Adipose tissue (tissue), 3 donors: ENCODE measurements around the gene FREM2. TPM values are rescaled to one million over a fixed set of nuclear protein-coding genes. Genes with fewer than 3 reads are reported as not detected.

ENCODE experiments used
- H3K27ac ChIP-seq: one replicate; pipeline ENCODE4 v1.5.1; 2013; ENCODE audit warnings: low read depth, low read length
- WGBS, 3 donors: extraction: QIAGEN DNeasy Blood & Tissue Kit; methylation state at CpG; one replicate each; pipeline ENCODE4 v1.1.7; 2013; 5-methylcytosine and 5-hydroxymethylcytosine counted together
- polyA plus RNA-seq, 3 donors: library from polyadenylated mRNA; stranded (reverse); fragments of 200-250 nt; gene quantifications; one replicate each; pipeline ENCODE4 v1.2.3, GENCODE V29; 2013
- donor health status: healthy with polysubstance abuse.
- donor health status: Bipolar disorder and iron deficiency.
- donor health status: healthy.

Gene FREM2, protein sequence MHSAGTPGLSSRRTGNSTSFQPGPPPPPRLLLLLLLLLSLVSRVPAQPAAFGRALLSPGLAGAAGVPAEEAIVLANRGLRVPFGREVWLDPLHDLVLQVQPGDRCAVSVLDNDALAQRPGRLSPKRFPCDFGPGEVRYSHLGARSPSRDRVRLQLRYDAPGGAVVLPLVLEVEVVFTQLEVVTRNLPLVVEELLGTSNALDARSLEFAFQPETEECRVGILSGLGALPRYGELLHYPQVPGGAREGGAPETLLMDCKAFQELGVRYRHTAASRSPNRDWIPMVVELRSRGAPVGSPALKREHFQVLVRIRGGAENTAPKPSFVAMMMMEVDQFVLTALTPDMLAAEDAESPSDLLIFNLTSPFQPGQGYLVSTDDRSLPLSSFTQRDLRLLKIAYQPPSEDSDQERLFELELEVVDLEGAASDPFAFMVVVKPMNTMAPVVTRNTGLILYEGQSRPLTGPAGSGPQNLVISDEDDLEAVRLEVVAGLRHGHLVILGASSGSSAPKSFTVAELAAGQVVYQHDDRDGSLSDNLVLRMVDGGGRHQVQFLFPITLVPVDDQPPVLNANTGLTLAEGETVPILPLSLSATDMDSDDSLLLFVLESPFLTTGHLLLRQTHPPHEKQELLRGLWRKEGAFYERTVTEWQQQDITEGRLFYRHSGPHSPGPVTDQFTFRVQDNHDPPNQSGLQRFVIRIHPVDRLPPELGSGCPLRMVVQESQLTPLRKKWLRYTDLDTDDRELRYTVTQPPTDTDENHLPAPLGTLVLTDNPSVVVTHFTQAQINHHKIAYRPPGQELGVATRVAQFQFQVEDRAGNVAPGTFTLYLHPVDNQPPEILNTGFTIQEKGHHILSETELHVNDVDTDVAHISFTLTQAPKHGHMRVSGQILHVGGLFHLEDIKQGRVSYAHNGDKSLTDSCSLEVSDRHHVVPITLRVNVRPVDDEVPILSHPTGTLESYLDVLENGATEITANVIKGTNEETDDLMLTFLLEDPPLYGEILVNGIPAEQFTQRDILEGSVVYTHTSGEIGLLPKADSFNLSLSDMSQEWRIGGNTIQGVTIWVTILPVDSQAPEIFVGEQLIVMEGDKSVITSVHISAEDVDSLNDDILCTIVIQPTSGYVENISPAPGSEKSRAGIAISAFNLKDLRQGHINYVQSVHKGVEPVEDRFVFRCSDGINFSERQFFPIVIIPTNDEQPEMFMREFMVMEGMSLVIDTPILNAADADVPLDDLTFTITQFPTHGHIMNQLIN (N-terminal part only)
- 1 to 10 TPM in 1 of 3 donors, under 1 TPM in 2; 0.11 to 1.1 (median 0.21) TPM for polyA plus RNA-seq

DNA sequence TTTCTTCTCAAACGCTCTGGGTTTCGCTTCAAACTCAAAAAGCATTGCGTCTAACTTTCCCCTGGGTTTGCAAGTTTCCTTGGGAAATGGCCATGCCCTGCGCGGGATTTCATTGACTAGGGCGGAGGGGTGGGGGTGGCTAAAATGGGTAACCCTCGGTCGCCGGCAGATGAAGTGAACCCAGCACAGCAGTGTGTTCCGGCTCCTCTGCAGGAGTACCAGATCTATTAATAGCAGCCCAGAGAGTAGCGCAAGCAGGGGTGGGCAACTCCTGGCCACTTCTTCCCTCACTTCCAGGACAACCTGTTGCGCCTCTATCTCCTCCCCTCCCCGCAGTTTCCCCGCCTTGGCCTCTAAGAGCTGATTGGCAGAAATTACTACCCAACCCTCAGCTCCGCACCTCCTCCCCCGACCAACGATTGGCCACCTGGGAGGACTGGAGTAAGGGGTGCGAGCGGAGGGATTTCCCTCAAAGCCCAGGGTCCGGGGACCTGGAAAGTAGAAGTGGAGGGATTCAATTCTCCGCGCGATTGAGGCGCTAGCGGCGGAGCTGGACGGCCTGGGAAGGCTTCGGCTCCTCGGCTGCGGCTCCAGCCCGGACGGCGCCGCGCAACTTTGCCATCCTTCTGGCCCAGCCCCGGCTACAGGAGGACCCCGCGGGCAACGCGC is at the start of gene FREM2:
Gene FREM2, plus strand, starts transcription at position 501 of the 669 bp plus-strand sequence. CDS start 268 bp downstream, outside the sequence.
- no peak within 1 kb of the TSS for H3K27ac ChIP-seq
- WGBS, 3 donors = 1% methylated on average over 40 of the region's 40 CpGs

DNA sequence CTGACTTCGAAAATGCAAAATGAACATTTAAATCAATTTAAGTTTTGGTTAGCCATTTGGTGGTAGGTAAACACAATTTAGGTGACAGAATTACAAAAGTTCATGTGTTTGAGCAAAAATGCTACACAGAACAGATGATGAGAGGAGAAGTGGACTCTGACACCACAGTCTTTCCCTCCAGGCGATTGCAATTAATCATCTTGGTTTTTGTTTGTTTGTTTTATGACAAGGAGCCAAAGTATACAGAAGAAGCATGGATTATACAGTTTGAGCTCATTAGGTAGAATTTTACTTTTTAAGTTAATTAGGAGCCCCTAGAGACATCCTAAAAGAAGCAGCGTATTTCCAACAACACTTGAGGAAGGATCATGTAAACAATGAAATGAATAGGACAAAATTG is 49.3 kb upstream of the FREM2 start:
- 65 to 84% (median 80%) methylated on average over 3 of the region's 3 CpGs for WGBS, 3 donors
- no peak overlapping the region for H3K27ac ChIP-seq

DNA sequence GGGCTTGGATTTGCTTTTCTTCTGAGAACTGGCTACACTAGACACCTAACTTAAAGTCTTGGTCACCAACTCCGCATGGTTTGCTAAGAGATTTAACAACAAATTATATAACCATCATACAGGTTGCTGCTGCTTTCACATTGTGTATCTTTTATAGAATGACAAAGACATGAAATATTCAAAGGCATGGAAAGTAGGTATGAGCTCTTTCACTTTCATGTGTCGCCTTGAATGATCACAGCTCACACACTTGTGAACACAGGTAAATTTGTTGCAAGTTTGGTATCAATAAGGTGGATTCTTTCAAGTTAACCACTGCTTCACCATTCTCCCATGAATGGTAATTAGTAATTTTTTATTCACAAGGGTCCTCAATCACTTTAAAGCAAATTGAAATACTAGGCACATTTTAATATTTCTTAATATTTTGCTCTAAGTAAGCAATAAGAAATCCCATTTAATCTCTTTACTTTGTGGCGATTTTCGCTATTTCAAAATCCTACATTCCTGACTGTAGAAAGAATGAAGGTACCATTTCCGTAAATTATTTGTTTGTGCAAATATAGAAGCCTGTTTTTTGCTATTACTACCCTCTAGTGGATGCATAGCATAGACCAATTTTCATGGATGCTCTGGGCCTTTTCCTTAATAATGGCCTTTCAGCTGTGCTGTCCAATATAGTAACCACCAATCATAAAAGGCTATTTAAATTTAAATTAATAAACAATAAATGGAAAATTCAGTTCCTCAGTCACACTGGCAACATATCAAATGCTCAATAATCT is 45.5 kb upstream of the FREM2 start:
- 79 to 86% (median 80%) methylated on average over 5 of the region's 5 CpGs for WGBS, 3 donors
- no peak overlapping the region for H3K27ac ChIP-seq

DNA sequence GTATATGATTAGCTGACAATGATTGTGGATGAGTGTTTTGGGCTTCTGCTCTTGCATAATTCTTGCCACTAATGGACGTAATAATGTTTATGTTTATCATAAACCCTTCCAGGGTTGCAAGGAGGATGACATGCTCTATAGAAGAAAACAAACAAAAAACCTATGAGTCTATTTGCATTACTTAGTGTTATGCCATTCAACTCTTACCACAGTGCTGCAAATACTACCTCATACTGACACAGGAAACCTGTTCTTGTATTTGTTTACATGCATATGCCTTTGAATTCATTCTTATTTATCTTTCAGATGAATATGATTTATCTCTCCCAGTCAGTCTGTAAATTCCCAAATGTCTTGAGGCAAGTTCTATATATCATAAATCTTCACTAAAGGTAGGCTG is 39.6 kb upstream of the FREM2 start:
- no peak overlapping the region for H3K27ac ChIP-seq
- WGBS, 3 donors = 76 to 83% (median 79%) methylated on average over 1 of the region's 1 CpG

DNA sequence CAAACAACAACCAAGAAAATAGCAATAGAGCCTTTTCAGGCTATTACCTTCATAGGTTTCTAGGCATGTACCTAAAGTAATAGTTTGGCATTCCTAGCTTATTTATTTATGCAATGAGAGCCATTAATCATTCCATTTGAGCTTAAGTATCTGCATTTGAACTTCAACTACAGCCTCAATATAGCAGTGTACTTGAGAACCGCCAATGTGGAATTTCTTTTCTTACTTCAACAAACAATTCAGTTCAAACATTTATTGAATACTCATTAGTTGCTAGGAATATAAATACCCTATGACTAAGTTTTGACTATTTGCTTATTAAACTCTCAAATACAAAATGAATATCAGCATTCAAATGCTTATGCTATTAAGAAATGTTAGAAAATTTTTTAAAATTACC is 38.0 kb upstream of the FREM2 start:
- no peak overlapping the region for H3K27ac ChIP-seq
- WGBS, 3 donors = 73 to 92% (median 91%) methylated on average over 1 of the region's 1 CpG

DNA sequence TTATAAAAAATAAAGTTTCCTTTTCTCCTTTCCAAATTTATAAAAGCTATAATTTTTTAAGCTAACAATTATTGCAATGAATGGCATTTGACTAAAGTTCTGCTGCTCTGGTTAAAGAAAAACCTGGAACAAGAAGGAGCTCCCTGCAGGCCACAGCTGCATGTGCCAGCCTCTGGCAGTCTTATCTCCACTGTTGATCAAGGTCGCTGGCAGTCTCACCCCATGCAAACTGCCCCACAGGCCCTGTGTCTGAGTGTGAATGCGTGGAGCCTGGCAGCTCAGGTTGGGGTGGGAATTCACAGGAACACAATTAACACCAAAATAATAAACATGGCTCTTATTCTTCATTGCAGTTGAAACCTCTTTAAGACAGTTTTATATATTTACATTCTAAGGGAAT is 30.2 kb upstream of the FREM2 start:
- H3K27ac ChIP-seq = no peak overlapping the region
- 31 to 65% (median 65%) methylated on average over 2 of the region's 2 CpGs for WGBS, 3 donors

DNA sequence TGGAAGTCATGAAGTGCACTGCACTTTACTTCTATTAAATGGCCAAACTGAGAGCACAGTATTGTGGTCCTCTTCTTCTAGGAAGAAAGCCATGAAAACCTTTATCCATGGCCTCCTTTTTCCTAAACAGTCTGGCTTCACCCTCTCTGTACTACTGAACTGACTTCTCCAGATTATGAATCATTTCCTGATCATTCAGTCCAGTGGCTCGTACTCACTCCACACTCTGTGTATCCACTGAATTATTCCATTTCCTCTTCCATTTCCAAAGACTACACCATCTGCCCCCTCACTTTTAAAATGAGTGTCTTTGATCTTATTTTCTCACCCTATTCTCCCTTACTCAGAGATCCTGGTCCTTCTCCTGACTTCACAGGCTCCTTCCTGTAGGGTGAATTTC is 29.7 kb upstream of the FREM2 start:
- 46 to 86% (median 46%) methylated on average over 1 of the region's 1 CpG for WGBS, 3 donors
- no peak overlapping the region for H3K27ac ChIP-seq

DNA sequence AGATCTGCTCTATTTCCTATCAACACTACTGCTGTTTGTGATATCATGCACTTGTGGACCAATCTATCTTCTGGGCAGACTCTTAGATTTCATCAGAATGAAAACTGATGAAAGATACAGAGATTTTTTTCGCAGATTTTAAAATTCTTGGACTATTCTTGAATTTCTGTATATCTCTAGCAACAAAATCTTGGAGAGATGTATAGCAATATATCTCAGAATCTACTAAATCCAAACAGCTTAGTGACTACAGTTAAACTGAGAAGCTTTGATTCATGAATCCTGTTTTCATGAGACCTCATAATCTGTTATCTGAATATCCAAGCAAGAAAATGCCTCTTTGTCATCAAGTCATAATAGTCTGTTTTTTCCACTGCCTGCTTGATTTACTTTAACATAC is 28.0 kb upstream of the FREM2 start:
- no peak overlapping the region for H3K27ac ChIP-seq
- WGBS, 3 donors = 66 to 86% (median 81%) methylated on average over 1 of the region's 1 CpG

DNA sequence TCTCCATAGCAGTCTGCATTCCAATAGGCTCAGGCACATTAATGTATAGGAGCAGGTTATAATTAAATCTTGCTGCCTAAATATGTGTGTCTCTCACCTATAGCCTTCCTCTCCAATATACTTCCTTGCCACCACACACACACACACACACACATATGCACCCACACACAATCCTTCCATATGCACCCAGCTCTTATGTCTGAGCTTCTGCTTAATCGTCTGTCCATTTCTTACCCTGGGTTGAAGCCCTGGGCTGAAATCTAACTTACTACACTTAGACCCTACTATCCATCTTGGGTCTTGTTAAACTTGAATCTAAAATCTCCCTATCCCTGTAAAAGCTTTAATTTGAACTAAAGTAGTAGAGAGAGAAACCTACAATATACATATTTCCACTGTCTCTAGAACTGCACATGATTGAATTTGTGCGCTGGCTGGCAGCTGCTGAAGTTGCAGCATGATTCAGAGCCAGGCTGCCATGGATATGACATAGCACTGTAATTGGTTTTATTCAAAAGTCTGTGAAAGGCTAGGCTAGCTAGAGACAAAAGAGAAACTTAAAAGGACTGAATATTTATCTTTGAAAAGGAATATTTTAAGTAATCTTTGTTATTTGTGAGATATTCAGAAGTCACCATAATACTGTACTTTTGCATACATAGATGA is 25.7 kb upstream of the FREM2 start:
- 76 to 89% (median 88%) methylated on average over 2 of the region's 2 CpGs for WGBS, 3 donors

DNA sequence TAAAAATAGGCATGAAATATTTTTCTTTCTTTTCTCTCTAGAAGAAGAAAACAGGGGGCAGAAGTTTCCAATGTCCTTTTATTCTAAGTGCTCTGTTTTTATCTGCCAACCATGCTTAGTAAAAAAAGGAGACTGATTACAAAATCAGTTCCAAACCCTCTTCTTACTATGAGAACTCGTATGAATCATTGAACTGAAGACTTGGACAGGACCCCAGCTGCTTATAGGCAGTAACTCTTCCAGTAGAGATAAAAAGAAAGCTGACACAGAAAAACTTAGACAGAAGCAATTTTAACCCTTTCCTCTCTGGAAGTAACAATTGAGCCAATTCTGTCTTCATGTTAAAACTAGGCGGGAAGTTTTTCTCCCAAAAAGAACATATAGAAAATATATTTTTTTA is 24.5 kb upstream of the FREM2 start:
- no peak overlapping the region for H3K27ac ChIP-seq
- 43 to 53% (median 45%) methylated on average over 2 of the region's 2 CpGs for WGBS, 3 donors

More for the DNA sequence above, 25.7 kb upstream of the FREM2 start:
- H3K27ac ChIP-seq = no peak overlapping the region

DNA sequence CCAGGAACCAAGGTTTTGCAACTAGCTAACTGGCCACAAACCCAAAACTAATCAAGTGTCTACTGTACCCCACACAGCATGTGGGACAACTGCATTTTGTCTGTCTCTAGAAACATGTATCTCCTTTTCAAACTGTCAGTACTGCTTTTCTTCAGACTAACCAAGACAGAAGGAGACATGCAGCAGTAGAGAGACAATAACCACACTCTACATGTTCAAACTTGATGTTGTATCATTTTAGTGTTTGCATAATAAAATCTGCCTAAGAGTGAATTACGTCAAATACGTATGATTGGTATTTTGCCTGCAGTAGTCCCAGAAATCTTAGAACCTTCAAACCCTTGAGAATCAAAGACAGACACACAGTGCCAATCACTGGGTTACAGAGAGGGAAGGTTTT is 22.0 kb upstream of the FREM2 start:
- H3K27ac ChIP-seq = no peak overlapping the region
- WGBS, 3 donors = 94 to 96% (median 96%) methylated on average over 2 of the region's 2 CpGs

DNA sequence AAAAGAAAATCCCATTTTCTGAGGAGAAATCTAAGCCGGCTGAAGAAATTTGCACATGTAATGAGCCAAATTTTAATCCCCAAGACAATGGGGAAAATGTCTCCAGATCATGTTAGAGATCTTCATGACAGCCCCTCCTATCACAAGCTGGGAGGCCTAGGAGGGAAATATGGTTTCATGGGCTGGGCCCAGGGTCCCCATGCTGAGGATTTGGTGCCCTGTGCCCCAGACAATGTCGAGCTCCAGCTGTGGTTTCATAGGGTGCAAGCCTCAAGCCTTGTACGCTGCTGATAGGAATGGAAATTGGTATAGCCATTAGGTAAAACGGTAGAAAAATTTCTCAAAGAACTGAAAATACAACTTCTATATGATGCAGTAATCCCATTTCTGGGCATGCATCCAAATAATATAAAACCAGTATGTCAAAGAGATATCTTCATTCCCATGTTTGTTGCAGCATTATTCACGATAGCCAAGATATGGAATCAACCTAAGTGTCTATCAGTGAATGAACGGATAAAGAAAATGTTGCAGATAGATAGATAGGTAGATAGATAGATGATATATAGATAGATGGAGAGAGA is 19.3 kb upstream of the FREM2 start:
- WGBS, 3 donors = 79 to 83% (median 81%) methylated on average over 6 of the region's 6 CpGs
- H3K27ac ChIP-seq = no peak overlapping the region

DNA sequence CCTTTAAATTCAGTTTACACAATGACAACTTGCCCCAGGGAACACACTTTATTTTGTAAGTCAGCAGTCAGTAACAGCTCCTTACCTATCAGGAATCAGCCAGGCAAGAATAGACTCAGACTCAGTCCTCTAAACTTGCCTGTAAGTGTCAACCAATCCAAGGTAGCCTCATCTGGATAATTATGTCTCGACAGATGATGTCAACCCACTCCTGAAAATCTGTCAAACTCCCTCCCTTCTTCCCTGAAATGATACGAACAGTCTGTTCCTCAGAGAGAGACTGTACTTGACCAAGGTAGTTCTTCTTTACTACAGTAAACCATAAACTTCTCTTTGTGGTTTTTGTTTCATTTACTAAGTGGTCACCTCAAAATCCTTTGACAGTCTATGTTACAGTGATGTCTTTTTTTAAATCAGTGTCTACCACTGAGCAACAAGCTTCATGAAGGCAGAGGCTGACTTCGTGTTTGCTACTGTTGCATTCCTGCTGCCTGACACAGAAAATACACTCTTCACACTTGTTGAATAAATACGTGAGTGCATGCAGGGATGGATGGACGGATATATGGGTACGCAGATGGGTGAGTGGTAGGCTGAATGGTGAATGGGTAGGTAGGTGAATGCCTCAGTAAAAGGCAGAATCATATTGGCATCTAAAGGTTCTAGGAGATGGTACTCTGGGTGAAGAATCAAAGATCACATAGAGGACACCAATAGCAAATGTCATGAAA is 17.5 kb upstream of the FREM2 start:
- 72 to 87% (median 79%) methylated on average over 6 of the region's 6 CpGs for WGBS, 3 donors
- no peak overlapping the region for H3K27ac ChIP-seq

DNA sequence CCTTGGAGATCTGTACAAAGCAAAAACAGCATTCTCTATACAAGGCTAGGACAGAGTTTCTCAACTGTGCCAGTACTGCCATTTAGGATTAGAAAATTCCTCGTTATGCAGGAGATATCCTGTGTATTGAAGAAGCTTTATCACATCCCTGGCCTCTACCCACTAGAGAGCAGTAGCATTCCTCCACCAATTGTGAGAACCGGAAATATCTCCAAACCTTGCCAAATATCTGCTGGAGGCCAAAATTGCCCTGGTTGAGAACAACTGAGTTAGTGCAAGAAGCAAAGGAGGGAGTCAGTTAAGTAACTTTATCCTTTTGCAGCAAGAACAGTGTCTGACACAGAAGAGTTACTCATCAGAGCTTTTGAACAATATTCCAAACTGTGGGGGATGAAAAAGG is 16.2 kb upstream of the FREM2 start:
- H3K27ac ChIP-seq = no peak overlapping the region
- WGBS, 3 donors = 39 to 40% (median 40%) methylated on average over 2 of the region's 2 CpGs

DNA sequence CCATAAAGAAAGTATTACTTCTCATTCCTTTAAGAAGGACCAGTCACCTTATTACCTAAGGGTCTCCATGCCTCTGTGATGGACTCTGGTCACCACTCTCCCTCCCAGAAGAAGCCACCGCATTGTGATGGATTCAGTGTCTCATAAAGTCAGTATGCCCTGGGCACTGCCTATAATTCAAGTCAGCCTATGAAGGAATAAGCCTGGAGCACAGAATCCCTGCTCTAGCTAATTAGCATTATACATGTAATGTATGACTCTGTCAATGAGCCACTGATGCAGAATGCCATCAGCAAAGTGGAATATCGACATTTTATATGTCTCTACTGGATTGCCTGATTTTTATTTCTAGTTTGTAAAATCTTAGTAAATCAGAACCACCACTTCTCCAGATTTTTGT is 14.9 kb upstream of the FREM2 start:
- 89 to 98% (median 90%) methylated on average over 2 of the region's 2 CpGs for WGBS, 3 donors
- H3K27ac ChIP-seq = no peak overlapping the region

DNA sequence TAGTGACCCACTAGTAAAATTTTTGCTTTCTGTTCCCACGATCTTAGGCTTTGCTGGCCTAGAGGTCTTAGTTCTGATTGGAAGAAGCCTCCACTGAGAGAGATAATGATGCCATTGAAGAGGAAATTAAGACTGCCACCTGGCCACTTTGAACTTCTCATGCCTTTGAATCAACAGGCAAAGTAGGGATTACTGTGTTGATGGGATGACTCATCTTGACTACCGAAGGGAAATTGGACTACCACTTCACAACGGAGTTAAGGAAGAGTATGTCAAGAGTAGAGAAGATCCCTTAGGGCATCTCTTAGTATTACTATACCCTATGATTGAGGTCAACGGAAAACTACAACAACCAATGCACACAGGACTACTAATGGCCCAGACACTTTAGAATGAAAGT is 12.7 kb upstream of the FREM2 start:
- H3K27ac ChIP-seq = no peak overlapping the region
- 72 to 76% (median 72%) methylated on average over 4 of the region's 4 CpGs for WGBS, 3 donors
